ENCODE measurements around the gene KIF13A.

KIF13A gene

GRCh38 chr6:17803409-17803808, 184.0 kb downstream of the KIF13A start:
- H3K9ac ChIP-seq (ENCODE audit: insufficient read length) = no peak overlapping the region
- H3K4me3 ChIP-seq = no peak overlapping the region
- H3K36me3 ChIP-seq (ENCODE audit: insufficient read depth, low read length) = no peaks in the 10 kb centered on the region
- no peak for DNase-seq (ENCODE audit: low read depth, low spot score)
- H3K27ac ChIP-seq = no peak overlapping the region
- TF ChIP-seq EZH2 (IDR thresholded peaks at IDR 0.05) = no peak
- TF ChIP-seq FOXP2 (optimal IDR thresholded peaks at IDR 0.05; ENCODE audit: control extremely low read depth, extremely low read length, insufficient read depth) = no peak
- no peak for TF ChIP-seq POLR2AphosphoS5 (IDR thresholded peaks at IDR 0.05; ENCODE audit: borderline replicate concordance, low read depth, low read length)
- H3K9me3 ChIP-seq (ENCODE audit: low read depth, low read length) = no peaks in the 10 kb centered on the region

DNA sequence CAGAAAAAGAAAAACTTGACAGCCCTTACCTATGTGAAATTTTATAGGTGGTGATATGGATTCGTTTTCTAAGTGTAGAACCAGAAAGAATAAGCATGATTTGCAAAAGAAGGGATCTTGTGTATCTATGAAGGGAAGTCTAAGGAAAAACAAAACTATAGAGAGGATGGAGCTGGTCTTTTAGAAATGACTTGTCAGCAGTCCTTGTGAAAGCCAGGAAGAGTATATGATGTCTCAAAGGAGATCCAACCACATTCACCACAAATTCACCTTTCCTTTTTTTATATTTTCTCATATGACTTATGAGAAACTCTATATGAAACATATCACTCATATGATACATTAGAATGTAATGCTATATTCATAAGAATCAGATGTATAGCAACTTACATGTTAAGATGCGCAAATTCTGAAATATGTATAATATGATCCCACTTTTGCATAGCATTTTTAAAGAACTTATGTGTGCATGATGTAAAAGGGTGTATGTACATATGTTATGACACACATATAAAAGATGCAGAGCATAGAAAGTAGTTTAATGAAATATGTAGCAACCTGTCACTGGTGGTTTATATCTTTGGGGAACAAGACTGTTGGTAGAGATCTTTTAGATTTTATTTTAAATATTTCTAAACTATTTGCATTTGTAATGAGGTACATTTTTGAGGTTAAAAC, 188.8 kb downstream of the KIF13A start:
- H3K9ac ChIP-seq (ENCODE audit: insufficient read length) = no peak overlapping the region
- H3K4me3 ChIP-seq = no peak overlapping the region
- no peaks in the 10 kb centered on the region for H3K9me3 ChIP-seq (ENCODE audit: low read depth, low read length)
- DNase-seq (ENCODE audit: low read depth, low spot score) = no peak
- H3K27ac ChIP-seq = no peak overlapping the region
- TF ChIP-seq POLR2AphosphoS5 (IDR thresholded peaks at IDR 0.05; ENCODE audit: borderline replicate concordance, low read depth, low read length) = no peak
- TF ChIP-seq FOXP2 (optimal IDR thresholded peaks at IDR 0.05; ENCODE audit: control extremely low read depth, extremely low read length, insufficient read depth) = no peak
- TF ChIP-seq EZH2 (IDR thresholded peaks at IDR 0.05) = no peak
- H3K36me3 ChIP-seq (ENCODE audit: insufficient read depth, low read length) = 0 out of 2 replicates have a peak, but pooled peaks cover 3% of the 10 kb centered on the region

DNA sequence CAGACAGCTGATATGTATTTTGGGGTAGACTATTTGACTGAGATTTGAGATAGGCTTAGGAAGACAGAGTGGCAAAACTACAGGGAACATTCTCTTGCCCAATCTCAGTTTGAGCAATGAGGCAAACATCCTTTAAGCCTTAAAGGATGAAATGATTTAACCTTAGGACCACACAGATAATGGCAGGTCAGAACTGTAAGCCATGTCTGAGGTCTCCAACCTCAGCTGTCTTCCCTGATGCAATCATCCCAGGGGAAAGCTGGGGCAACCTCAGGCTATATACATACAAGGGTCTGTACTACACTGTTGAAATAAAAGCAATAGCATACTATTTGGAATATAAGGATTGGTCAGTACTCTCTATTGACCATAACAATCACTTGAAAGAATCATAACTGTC, 196.9 kb downstream of the KIF13A start:
- Histone ChIP-seq H3K27ac (no peak overlapping the region), H3K9ac (ENCODE audit: insufficient read length) (no peak overlapping the region), H3K36me3 (ENCODE audit: insufficient read depth, low read length) (no peaks in the 10 kb centered on the region), H3K9me3 (ENCODE audit: low read depth, low read length) (no peaks in the 10 kb centered on the region), H3K4me3 (no peak overlapping the region)
- no peak for TF ChIP-seq FOXP2 (optimal IDR thresholded peaks at IDR 0.05; ENCODE audit: control extremely low read depth, extremely low read length, insufficient read depth)
- TF ChIP-seq POLR2AphosphoS5 (IDR thresholded peaks at IDR 0.05; ENCODE audit: borderline replicate concordance, low read depth, low read length) = no peak
- no peak for TF ChIP-seq EZH2 (IDR thresholded peaks at IDR 0.05)
- no peak for DNase-seq (ENCODE audit: low read depth, low spot score)

- DNase-seq (ENCODE audit: low read depth, low spot score) = no peak
- Histone ChIP-seq H3K4me3 (no peak overlapping the region), H3K36me3 (ENCODE audit: insufficient read depth, low read length) (no peaks in the 10 kb centered on the region), H3K9ac (ENCODE audit: insufficient read length) (no peak overlapping the region), H3K27ac (no peak overlapping the region), H3K9me3 (ENCODE audit: low read depth, low read length) (no peaks in the 10 kb centered on the region)
- TF ChIP-seq POLR2AphosphoS5 (IDR thresholded peaks at IDR 0.05; ENCODE audit: borderline replicate concordance, low read depth, low read length) = no peak
- TF ChIP-seq EZH2 (IDR thresholded peaks at IDR 0.05) = no peak
- TF ChIP-seq FOXP2 (optimal IDR thresholded peaks at IDR 0.05; ENCODE audit: control extremely low read depth, extremely low read length, insufficient read depth) = no peak
Observed at GRCh38 chr6:17785094-17785787, 202.2 kb downstream of the KIF13A start.

DNA sequence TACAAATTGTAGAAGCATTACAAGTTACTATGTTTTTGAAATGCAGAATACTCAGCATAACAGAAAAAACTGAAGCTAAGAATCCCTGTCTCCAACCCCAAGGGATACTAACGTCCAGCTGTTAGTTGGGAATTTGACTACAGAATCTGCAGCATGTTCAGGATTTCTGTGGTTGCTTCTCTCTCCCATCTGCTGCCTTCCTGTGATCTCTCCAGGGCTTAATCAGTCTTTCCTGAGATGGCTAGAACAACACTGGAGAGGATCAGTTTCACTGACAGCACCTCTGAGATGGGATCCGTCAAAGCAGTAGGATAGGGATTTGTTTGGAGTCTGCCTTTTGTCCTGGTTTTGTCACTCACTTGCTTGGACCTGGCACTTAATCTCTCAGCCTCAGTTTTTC, 207.4 kb downstream of the KIF13A start:
- Histone ChIP-seq H3K4me3 (no peak overlapping the region), H3K36me3 (ENCODE audit: insufficient read depth, low read length) (peaks cover 7% of the 10 kb centered on the region), H3K27ac (no peak overlapping the region), H3K9ac (ENCODE audit: insufficient read length) (no peak overlapping the region), H3K9me3 (ENCODE audit: low read depth, low read length) (no peaks in the 10 kb centered on the region)
- TF ChIP-seq FOXP2 (optimal IDR thresholded peaks at IDR 0.05; ENCODE audit: control extremely low read depth, extremely low read length, insufficient read depth) = no peak
- TF ChIP-seq POLR2AphosphoS5 (IDR thresholded peaks at IDR 0.05; ENCODE audit: borderline replicate concordance, low read depth, low read length) = no peak
- TF ChIP-seq EZH2 (IDR thresholded peaks at IDR 0.05) = no peak
- DNase-seq (ENCODE audit: low read depth, low spot score) = no peak

GRCh38 chr6:17771609-17772008, 215.8 kb downstream of the KIF13A start:
- no peak for DNase-seq (ENCODE audit: low read depth, low spot score)

DNA sequence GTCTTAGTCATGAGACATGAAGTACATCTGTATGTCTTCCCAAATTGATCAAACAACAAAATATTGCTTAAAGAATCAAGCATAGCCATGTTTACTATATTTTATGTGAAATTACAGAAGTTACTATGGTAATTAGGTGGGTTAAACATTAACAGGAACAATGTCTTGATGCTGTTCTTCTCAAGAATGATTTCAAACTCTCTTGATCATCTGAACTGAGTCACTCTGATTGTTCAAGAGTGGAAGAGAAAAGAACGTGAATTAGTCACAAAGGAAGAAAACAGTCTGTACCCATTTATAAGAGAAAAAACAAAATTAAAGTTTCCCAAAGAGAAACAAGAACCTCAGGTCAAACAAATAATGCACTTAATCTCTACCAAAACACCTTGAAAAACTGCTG, 218.6 kb downstream of the KIF13A start:
- TF ChIP-seq FOXP2 (optimal IDR thresholded peaks at IDR 0.05; ENCODE audit: control extremely low read depth, extremely low read length, insufficient read depth) (no peak), EZH2 (IDR thresholded peaks at IDR 0.05) (no peak), POLR2AphosphoS5 (IDR thresholded peaks at IDR 0.05; ENCODE audit: borderline replicate concordance, low read depth, low read length) (no peak)
- Histone ChIP-seq H3K36me3 (ENCODE audit: insufficient read depth, low read length) (peaks cover 4% of the 10 kb centered on the region; the same call in 1 of the 2 replicates), H3K9ac (ENCODE audit: insufficient read length) (no peak overlapping the region), H3K27ac (no peak overlapping the region), H3K4me3 (no peak overlapping the region), H3K9me3 (ENCODE audit: low read depth, low read length) (no peaks in the 10 kb centered on the region)
- no peak for DNase-seq (ENCODE audit: low read depth, low spot score)

More at GRCh38 chr6:17771609-17772008, 215.8 kb downstream of the KIF13A start:
- H3K36me3 ChIP-seq (ENCODE audit: insufficient read depth, low read length) = peaks cover 4% of the 10 kb centered on the region; the same call in 1 of the 2 replicates
- no peak overlapping the region for H3K9ac ChIP-seq (ENCODE audit: insufficient read length)
- H3K27ac ChIP-seq = no peak overlapping the region
- no peak overlapping the region for H3K4me3 ChIP-seq
- H3K9me3 ChIP-seq (ENCODE audit: low read depth, low read length) = no peaks in the 10 kb centered on the region
- TF ChIP-seq POLR2AphosphoS5 (IDR thresholded peaks at IDR 0.05; ENCODE audit: borderline replicate concordance, low read depth, low read length) (no peak), EZH2 (IDR thresholded peaks at IDR 0.05) (no peak), FOXP2 (optimal IDR thresholded peaks at IDR 0.05; ENCODE audit: control extremely low read depth, extremely low read length, insufficient read depth) (no peak)

DNA sequence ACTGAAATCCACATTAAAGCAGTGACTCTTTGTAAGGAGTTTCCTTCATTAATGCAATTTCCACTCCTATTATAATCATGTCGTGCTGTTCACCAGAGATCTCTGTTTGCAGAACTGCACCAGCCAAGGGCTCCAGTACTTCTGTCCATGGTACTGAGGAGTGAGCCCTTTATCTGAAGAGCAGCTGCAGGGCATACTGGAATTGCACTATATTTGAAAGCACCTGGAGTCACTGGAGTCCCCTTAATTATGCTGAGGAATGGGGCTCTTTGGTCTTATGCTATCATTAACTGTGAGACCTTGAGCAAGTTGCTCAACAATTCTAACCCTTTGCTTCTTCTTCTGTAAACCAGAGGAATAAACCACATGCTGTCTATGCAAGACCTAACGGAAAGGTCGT, 219.0 kb downstream of the KIF13A start:
- Histone ChIP-seq H3K4me3 (no peak overlapping the region), H3K36me3 (ENCODE audit: insufficient read depth, low read length) (peaks cover 4% of the 10 kb centered on the region; the same call in 1 of the 2 replicates), H3K9me3 (ENCODE audit: low read depth, low read length) (no peaks in the 10 kb centered on the region), H3K27ac (no peak overlapping the region), H3K9ac (ENCODE audit: insufficient read length) (no peak overlapping the region)
- no peak for DNase-seq (ENCODE audit: low read depth, low spot score)
- TF ChIP-seq EZH2 (IDR thresholded peaks at IDR 0.05) (no peak), POLR2AphosphoS5 (IDR thresholded peaks at IDR 0.05; ENCODE audit: borderline replicate concordance, low read depth, low read length) (no peak), FOXP2 (optimal IDR thresholded peaks at IDR 0.05; ENCODE audit: control extremely low read depth, extremely low read length, insufficient read depth) (no peak)

Measured in SK-N-MC (cell line).